Gastrocnemius medialis (tissue), 4 donors: ENCODE data around the gene PLCXD3.

Source experiments
- POLR2A ChIP-seq, 2 donors: fragments of 450-650 bp; IDR thresholded peaks; one replicate each; pipeline ENCODE4 v1.6.1; 2017; ENCODE audit warnings: antibody characterized with exemption in 2 of 2, mild to moderate bottlenecking in 2 of 2, moderate library complexity in 2 of 2
- TF ChIP-seq, protein P1 (sequence below), 5 experiments: fragments of 450-650 bp in 3 of 5; fragments of 200-600 bp in 2 of 5; sonication (generic) in 2 of 5; IDR thresholded peaks in 4 of 5; conservative IDR thresholded peaks in 1 of 5; 1 replicate in 4 of 5; 2 replicates in 1 of 5; pipeline ENCODE4 v1.5.1; 2016 to 2019; ENCODE audit warnings: antibody characterized with exemption in 5 of 5, mild to moderate bottlenecking in 3 of 5, moderate library complexity in 3 of 5

DNA sequence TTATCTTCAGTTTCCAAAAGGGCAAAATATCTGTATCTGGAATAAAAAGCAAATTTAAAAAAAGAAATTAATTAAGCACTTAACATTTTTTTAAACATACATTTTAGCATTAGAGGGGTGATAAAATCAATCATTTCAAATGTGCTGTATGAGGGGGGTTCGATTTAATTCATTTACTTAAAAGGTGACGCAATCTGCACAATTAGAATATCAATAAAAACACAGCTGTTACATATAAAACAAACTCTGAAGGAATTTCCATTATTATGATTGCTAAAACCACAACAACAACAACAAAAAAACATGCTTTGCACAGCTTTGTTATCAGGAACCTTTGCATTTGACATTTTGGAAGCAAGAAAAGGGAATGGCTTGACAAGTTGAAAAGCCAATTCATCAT, 225.5 kb downstream of the PLCXD3 start:
- TF ChIP-seq, protein P1, sequence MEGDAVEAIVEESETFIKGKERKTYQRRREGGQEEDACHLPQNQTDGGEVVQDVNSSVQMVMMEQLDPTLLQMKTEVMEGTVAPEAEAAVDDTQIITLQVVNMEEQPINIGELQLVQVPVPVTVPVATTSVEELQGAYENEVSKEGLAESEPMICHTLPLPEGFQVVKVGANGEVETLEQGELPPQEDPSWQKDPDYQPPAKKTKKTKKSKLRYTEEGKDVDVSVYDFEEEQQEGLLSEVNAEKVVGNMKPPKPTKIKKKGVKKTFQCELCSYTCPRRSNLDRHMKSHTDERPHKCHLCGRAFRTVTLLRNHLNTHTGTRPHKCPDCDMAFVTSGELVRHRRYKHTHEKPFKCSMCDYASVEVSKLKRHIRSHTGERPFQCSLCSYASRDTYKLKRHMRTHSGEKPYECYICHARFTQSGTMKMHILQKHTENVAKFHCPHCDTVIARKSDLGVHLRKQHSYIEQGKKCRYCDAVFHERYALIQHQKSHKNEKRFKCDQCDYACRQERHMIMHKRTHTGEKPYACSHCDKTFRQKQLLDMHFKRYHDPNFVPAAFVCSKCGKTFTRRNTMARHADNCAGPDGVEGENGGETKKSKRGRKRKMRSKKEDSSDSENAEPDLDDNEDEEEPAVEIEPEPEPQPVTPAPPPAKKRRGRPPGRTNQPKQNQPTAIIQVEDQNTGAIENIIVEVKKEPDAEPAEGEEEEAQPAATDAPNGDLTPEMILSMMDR (IDR thresholded peaks at IDR 0.05 in 4 of 5, conservative IDR thresholded peaks at IDR 0.05 in 1 of 5): no peak
- no peak for TF ChIP-seq POLR2A (IDR thresholded peaks at IDR 0.05)
